ENCODE data around the gene AATF. TPM values are rescaled to one million over a fixed set of nuclear protein-coding genes. Genes with fewer than 3 reads are reported as not detected.

AATF gene
- total and polyA plus RNA-seq, 5 donors: 19.9 to 32.9 (median 23.7) TPM

DNA sequence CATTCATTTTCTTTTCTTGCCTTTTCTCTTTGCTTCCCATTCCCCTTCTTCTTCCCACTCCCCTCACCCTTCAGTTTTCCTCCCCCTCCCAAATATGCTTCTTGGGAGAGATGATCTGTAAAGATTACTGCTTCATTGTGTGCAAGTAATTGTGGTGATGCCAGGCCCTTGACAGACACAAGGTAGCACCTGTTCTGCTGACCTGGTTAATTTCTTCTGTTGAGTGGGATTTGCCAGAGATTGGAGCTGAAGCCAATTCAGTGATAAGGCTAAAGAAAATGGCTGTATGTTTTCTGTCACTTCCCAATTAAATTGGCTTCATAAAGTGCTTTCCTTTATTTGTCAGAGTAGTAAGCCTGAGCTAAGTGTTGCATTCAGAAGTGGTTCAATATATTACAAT lies 44.5 kb downstream of the AATF start:
- intact Hi-C loops (cut with DNase I): no loop called here
- no peak for DNase-seq
- no peak for ATAC-seq
- H3K4me1 ChIP-seq (ENCODE audit: control insufficient read depth, insufficient read depth, low read length): no peaks in the 10 kb centered on the region
- no peaks in the 10 kb centered on the region for H3K9me3 ChIP-seq (ENCODE audit: control insufficient read depth, low read length)
- H3K4me3 ChIP-seq (ENCODE audit: low read length): no peak overlapping the region
- H3K27me3 ChIP-seq (ENCODE audit: control insufficient read depth, insufficient read depth): no peaks in the 10 kb centered on the region
- H3K27ac ChIP-seq (ENCODE audit: low read length): no peak overlapping the region

GRCh38 chr17:36994438-36994837 lies 45.7 kb downstream of the AATF start:
- no peak for DNase-seq
- WGBS: 92% methylated on average over 3 of the region's 3 CpGs
- H3K4me3 ChIP-seq (ENCODE audit: low read length): no peak overlapping the region
- no peaks in the 10 kb centered on the region for H3K27me3 ChIP-seq (ENCODE audit: control insufficient read depth, insufficient read depth)
- no peak for ATAC-seq
- H3K4me1 ChIP-seq (ENCODE audit: control insufficient read depth, insufficient read depth, low read length): no peaks in the 10 kb centered on the region
- intact Hi-C loops (cut with DNase I): no loop called here
- H3K9me3 ChIP-seq (ENCODE audit: control insufficient read depth, low read length): no peaks in the 10 kb centered on the region
- H3K27ac ChIP-seq (ENCODE audit: low read length): no peak overlapping the region

- Histone ChIP-seq H3K4me3 (ENCODE audit: low read length) (no peak overlapping the region), H3K9me3 (ENCODE audit: control insufficient read depth, low read length) (no peaks in the 10 kb centered on the region), H3K27ac (ENCODE audit: low read length) (no peak overlapping the region), H3K4me1 (ENCODE audit: control insufficient read depth, insufficient read depth, low read length) (no peaks in the 10 kb centered on the region), H3K27me3 (ENCODE audit: control insufficient read depth, insufficient read depth) (no peaks in the 10 kb centered on the region)
- ATAC-seq (no peak), DNase-seq (no peak)
- intact Hi-C loops (cut with DNase I): no loop called here
- 95% methylated on average over 2 of the region's 2 CpGs for WGBS
These were observed 50.7 kb downstream of the AATF start for GRCh38 chr17:36999471-36999870.

GRCh38 chr17:37016780-37017179 lies 68.0 kb downstream of the AATF start:
- Histone ChIP-seq H3K27ac (ENCODE audit: low read length) (no peak overlapping the region), H3K4me3 (ENCODE audit: low read length) (no peak overlapping the region), H3K9me3 (ENCODE audit: control insufficient read depth, low read length) (no peaks in the 10 kb centered on the region), H3K27me3 (ENCODE audit: control insufficient read depth, insufficient read depth) (no peaks in the 10 kb centered on the region), H3K4me1 (ENCODE audit: control insufficient read depth, insufficient read depth, low read length) (no peaks in the 10 kb centered on the region)
- DNase-seq (no peak), ATAC-seq (no peak)
- 73% methylated on average over 4 of the region's 4 CpGs for WGBS
- intact Hi-C loops (cut with DNase I): no loop called here

DNA sequence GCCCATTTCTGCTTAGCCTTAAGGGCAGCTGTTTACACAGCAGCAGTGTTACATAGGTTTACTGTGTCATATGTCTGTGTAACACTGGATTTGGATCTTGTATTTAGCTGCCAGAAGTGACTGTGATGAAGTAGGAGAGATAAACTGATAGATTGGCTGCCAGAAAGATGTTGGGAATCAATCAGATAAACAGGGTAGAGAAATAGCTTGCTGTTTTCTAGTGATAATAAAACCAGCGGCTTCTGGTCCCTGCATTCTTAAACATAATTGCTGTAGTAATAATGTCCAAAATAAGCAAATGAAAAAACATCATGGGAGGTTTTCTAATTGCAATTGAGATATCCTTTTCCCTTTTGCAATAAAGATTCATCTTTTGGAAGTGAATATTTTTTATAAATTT lies 68.7 kb downstream of the AATF start:
- Histone ChIP-seq H3K9me3 (ENCODE audit: control insufficient read depth, low read length) (no peaks in the 10 kb centered on the region), H3K27ac (ENCODE audit: low read length) (no peak overlapping the region), H3K4me3 (ENCODE audit: low read length) (no peak overlapping the region), H3K4me1 (ENCODE audit: control insufficient read depth, insufficient read depth, low read length) (no peaks in the 10 kb centered on the region), H3K27me3 (ENCODE audit: control insufficient read depth, insufficient read depth) (no peaks in the 10 kb centered on the region)
- no peak for DNase-seq
- no peak for ATAC-seq
- 82% methylated on average over 1 of the region's 1 CpG for WGBS
- intact Hi-C loops (cut with DNase I): no loop called here

DNA sequence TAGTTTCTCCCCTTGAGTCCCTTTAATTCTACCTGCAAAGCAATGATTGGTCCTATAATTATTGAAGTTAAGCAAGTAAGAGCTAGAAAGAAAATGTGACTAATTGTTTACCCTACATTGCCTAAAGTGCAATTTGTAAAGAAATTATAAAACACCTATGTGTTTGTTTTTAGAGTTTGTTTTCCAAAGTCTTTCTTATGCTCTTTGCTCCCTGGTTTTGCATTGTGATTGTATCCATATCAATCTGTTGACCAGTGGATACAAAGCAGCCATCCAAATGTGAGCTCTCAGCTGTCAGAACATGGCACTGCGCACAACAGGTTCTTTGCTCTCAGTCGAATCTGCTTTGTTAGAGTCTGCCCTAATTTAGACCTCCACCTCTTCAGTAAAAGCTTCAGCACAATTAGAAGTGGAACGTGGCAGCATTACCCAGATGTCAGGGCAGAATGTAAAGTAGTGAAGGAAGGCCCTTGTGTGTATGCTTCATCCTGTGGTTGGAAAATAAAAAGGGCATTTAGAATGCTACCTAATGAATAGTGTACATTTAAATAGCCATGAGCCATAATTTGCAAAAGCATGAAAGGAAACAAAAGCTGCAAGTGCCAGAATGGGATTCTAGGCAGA lies 70.5 kb downstream of the AATF start:
- no peak for ATAC-seq
- no peaks in the 10 kb centered on the region for H3K27me3 ChIP-seq (ENCODE audit: control insufficient read depth, insufficient read depth)
- no peak for DNase-seq
- H3K27ac ChIP-seq (ENCODE audit: low read length): no peak overlapping the region
- no peaks in the 10 kb centered on the region for H3K9me3 ChIP-seq (ENCODE audit: control insufficient read depth, low read length)
- intact Hi-C loops (cut with DNase I): no loop called here
- H3K4me3 ChIP-seq (ENCODE audit: low read length): no peak overlapping the region
- peaks cover 2% of the 10 kb centered on the region for H3K4me1 ChIP-seq (ENCODE audit: control insufficient read depth, insufficient read depth, low read length)
- WGBS: 92% methylated on average over 3 of the region's 3 CpGs

DNA sequence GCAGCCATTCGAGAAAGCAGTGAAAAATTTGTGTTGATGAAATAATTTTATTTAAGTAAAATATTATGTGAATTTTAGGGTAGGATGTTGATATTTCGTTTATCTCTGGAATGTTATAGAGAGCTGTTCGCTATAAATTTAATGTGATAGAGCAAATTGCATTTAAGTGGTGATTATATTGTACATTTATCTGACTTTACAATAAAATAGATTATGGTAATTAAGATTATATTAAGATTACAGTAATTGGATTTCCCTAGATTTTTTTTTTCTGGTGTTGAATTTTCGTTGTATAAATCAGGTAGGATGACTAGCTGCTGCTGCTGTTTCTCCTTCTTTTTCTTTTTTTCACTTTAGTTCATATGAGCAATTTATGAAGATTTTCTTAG lies 71.0 kb downstream of the AATF start:
- Histone ChIP-seq H3K27me3 (ENCODE audit: control insufficient read depth, insufficient read depth) (no peaks in the 10 kb centered on the region), H3K4me1 (ENCODE audit: control insufficient read depth, insufficient read depth, low read length) (peaks cover 2% of the 10 kb centered on the region), H3K27ac (ENCODE audit: low read length) (no peak overlapping the region), H3K9me3 (ENCODE audit: control insufficient read depth, low read length) (no peaks in the 10 kb centered on the region), H3K4me3 (ENCODE audit: low read length) (no peak overlapping the region)
- intact Hi-C loops (cut with DNase I): no loop called here
- 97% methylated on average over 4 of the region's 4 CpGs for WGBS
- ATAC-seq (no peak), DNase-seq (no peak)

- Histone ChIP-seq H3K4me3 (ENCODE audit: low read length) (no peak overlapping the region), H3K27ac (ENCODE audit: low read length) (no peak overlapping the region), H3K27me3 (ENCODE audit: control insufficient read depth, insufficient read depth) (no peaks in the 10 kb centered on the region), H3K4me1 (ENCODE audit: control insufficient read depth, insufficient read depth, low read length) (peaks cover 2% of the 10 kb centered on the region), H3K9me3 (ENCODE audit: control insufficient read depth, low read length) (no peaks in the 10 kb centered on the region)
- 24% methylated on average over 3 of the region's 3 CpGs for WGBS
- ATAC-seq (peak; percentile 71 to 82), DNase-seq (no peak)
- intact Hi-C loops (cut with DNase I): no loop called here
These were observed 75.5 kb downstream of the AATF start for GRCh38 chr17:37024181-37024637.

GRCh38 chr17:37025238-37025637 lies 76.5 kb downstream of the AATF start:
- H3K4me3 ChIP-seq (ENCODE audit: low read length): no peak overlapping the region
- DNase-seq: no peak
- ATAC-seq: no peak
- 91% methylated on average over 8 of the region's 8 CpGs for WGBS
- H3K4me1 ChIP-seq (ENCODE audit: control insufficient read depth, insufficient read depth, low read length): peaks cover 2% of the 10 kb centered on the region
- H3K9me3 ChIP-seq (ENCODE audit: control insufficient read depth, low read length): no peaks in the 10 kb centered on the region
- no peak overlapping the region for H3K27ac ChIP-seq (ENCODE audit: low read length)
- H3K27me3 ChIP-seq (ENCODE audit: control insufficient read depth, insufficient read depth): no peaks in the 10 kb centered on the region
- intact Hi-C loops (cut with DNase I): no loop called here

DNA sequence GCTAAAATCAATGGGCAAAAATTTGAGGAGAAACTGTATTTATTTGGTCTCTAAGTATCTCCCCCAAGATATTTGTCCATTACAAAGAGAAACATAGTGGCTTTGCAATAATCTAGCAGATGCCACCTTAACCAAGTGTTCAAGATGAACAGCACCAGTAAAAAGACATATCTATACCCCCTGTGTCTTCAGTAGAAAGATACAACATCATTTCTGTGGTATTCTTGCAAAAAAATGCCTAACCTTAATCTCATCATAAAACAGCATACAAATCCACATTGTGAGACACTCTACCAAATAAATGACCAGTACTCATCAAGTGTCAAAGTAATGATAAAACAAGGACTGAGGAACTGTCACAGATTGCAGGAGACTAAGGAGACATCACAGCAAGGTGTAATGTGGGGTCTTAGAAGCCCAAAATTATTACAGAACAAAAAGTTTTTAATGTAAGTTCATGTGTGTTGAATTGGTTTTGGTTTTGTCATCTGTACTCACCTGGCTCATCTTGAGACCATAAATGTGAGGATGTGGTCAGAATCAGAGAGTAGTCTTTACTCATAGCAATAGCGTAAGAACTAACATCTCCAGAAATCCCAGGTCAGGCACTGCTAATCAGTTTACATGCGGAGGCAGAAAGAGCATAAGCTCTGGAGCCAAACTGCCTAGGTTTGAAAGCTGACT lies 77.2 kb downstream of the AATF start:
- Histone ChIP-seq H3K27me3 (ENCODE audit: control insufficient read depth, insufficient read depth) (no peaks in the 10 kb centered on the region), H3K4me1 (ENCODE audit: control insufficient read depth, insufficient read depth, low read length) (peaks cover 2% of the 10 kb centered on the region), H3K4me3 (ENCODE audit: low read length) (no peak overlapping the region), H3K27ac (ENCODE audit: low read length) (no peak overlapping the region), H3K9me3 (ENCODE audit: control insufficient read depth, low read length) (no peaks in the 10 kb centered on the region)
- intact Hi-C loops (cut with DNase I): no loop called here
- ATAC-seq: no peak
- DNase-seq: no peak
- 97% methylated on average over 2 of the region's 2 CpGs for WGBS

GRCh38 chr17:37026531-37026869 lies 77.7 kb downstream of the AATF start:
- H3K27ac ChIP-seq (ENCODE audit: low read length): no peak overlapping the region
- WGBS: 89% methylated on average over 1 of the region's 1 CpG
- no peak overlapping the region for H3K4me3 ChIP-seq (ENCODE audit: low read length)
- H3K27me3 ChIP-seq (ENCODE audit: control insufficient read depth, insufficient read depth): no peaks in the 10 kb centered on the region
- intact Hi-C loops (cut with DNase I): no loop called here
- no peaks in the 10 kb centered on the region for H3K9me3 ChIP-seq (ENCODE audit: control insufficient read depth, low read length)
- peaks cover 2% of the 10 kb centered on the region for H3K4me1 ChIP-seq (ENCODE audit: control insufficient read depth, insufficient read depth, low read length)
- ATAC-seq (peak in 1 of 2 donors; percentile 31), DNase-seq (no peak)

- H3K9me3 ChIP-seq (ENCODE audit: control insufficient read depth, low read length): no peaks in the 10 kb centered on the region
- DNase-seq: no peak
- no peak overlapping the region for H3K4me3 ChIP-seq (ENCODE audit: low read length)
- intact Hi-C loops (cut with DNase I): no loop called here
- peaks cover 2% of the 10 kb centered on the region for H3K4me1 ChIP-seq (ENCODE audit: control insufficient read depth, insufficient read depth, low read length)
- WGBS: 100% methylated on average over 4 of the region's 4 CpGs
- H3K27me3 ChIP-seq (ENCODE audit: control insufficient read depth, insufficient read depth): no peaks in the 10 kb centered on the region
- ATAC-seq: no peak
- no peak overlapping the region for H3K27ac ChIP-seq (ENCODE audit: low read length)
These were observed 79.3 kb downstream of the AATF start for GRCh38 chr17:37028040-37028439.

Data from right cardiac atrium (tissue), 5 donors.